ENCODE data around the gene LUZP2.

DNA sequence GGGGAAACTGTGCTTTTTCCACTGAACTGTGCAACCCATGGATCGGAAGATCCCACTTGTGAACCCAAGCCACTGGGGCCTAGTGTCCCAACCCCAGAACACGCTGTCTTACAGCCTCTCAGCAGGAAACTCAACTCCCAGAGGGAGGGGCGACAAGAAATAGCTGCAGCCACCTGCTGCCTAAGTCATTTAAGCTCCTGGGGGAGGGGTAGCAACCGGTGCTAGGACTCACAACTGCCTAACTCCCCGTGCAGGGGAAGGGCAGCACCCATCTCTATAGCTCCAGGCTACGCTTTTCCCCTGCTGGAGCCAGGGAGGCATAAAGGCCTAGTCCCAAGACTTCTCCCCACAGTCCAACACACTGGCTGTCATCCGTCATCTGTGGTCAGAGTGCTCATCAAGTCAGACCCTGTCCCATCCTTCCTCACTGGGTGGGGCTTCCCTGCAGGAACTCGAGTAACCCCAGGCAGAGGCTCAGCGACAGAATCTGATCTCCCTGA, 363.0 kb downstream of the LUZP2 start:
- TF ChIP-seq, protein P1, sequence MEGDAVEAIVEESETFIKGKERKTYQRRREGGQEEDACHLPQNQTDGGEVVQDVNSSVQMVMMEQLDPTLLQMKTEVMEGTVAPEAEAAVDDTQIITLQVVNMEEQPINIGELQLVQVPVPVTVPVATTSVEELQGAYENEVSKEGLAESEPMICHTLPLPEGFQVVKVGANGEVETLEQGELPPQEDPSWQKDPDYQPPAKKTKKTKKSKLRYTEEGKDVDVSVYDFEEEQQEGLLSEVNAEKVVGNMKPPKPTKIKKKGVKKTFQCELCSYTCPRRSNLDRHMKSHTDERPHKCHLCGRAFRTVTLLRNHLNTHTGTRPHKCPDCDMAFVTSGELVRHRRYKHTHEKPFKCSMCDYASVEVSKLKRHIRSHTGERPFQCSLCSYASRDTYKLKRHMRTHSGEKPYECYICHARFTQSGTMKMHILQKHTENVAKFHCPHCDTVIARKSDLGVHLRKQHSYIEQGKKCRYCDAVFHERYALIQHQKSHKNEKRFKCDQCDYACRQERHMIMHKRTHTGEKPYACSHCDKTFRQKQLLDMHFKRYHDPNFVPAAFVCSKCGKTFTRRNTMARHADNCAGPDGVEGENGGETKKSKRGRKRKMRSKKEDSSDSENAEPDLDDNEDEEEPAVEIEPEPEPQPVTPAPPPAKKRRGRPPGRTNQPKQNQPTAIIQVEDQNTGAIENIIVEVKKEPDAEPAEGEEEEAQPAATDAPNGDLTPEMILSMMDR (IDR thresholded peaks at IDR 0.05), result no peak
- TF ChIP-seq POLR2A (IDR thresholded peaks at IDR 0.05) (no peak), POLR2AphosphoS5 (IDR thresholded peaks at IDR 0.05) (no peak)
